ENCODE results near the gene MAP1LC3B2. TPM values are rescaled to one million over a fixed set of nuclear protein-coding genes. Genes with fewer than 3 reads are reported as not detected.

The MAP1LC3B2 gene
- total and polyA plus RNA-seq, 2 of the 8 experiments (the other 6 are each of a cell fraction or from before 2014, with no cell fraction given) = 0.39 to 1.5 TPM

- TF ChIP-seq RBBP5 (IDR thresholded peaks at IDR 0.05; ENCODE audit: borderline replicate concordance, low read depth, low read length) = no peak
Observed at GRCh38 chr12:116529048-116529447, 30.1 kb upstream of the MAP1LC3B2 start (continued).

Measured in H1 (cell line).